A673 (cell line): Measurements from ENCODE around the gene PTPRQ.

Source experiments
- CTCF ChIP-seq: fragments of 300-800, 200-600 bp; sonication (generic); conservative IDR thresholded peaks from 2 replicates; pipeline ENCODE4 v1.5.1; 2017; ENCODE audit warnings: low read depth, mild to moderate bottlenecking, antibody characterized with exemption, low read length, moderate library complexity, mixed read lengths
- EZH2 ChIP-seq: fragments of 200-600 bp; sonication (generic); IDR thresholded peaks from 2 replicates; pipeline ENCODE4 v1.6.1; 2017; ENCODE audit warnings: borderline replicate concordance, low read depth, mild to moderate bottlenecking, mixed read lengths, antibody characterized with exemption, low read length; ENCODE audit not compliant: poor library complexity, severe bottlenecking

- TF ChIP-seq CTCF (no peak), EZH2 (no peak)
Observed at GRCh38 chr12:80469681-80470080, 25.6 kb downstream of the PTPRQ start.
